Measurements from ENCODE around the gene CEP112.

CEP112 gene

GRCh38 chr17:65587534-65588180, 604.3 kb downstream of the CEP112 start:
- DNase-seq: no peak

DNA sequence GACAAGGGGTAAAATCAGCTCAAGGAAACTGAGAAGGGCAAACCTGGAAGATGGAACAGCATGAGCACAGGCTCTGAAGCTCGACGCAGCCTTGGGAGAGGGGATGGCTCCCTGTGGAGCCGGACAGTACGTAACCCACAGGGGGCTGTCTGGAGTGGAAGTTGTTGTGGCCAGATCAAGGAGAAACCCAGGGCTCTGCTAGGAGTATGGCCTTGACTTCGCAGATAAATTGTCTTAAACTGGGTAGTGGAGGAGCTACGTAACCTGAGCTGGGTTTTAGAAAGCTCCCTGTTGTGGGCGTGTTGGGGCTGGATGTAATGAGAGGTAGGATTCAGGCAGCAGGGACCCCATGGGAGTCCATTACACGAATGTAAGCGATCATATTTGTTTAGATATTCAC, 605.0 kb downstream of the CEP112 start:
- DNase-seq: no peak

All from inflammatory macrophage treated with lipopolysaccharide for 4 hours (primary cell).